ENCODE results near the gene TPI1.
"Not testable (repeated sequence)": the region's sequence is repeated elsewhere in the genome, so short reads cannot be mapped to it uniquely, and the experiment has no call there.

TPI1 gene

GRCh38 chr12:6869049-6870021 is 2.0 kb downstream of the TPI1 start:
- peak overlapping the region; percentile 97 for H3K4me3 ChIP-seq (ENCODE audit: low read depth, low read length)
- peak; percentile 90 for TF ChIP-seq CTCF (IDR thresholded peaks at IDR 0.05; ENCODE audit: insufficient read depth, low read depth, low read length, missing control alignments)
- DNase-seq (ENCODE audit: low read depth) = peak; percentile 85

- not testable (repeated sequence) for H3K4me3 ChIP-seq (ENCODE audit: low read depth, low read length); DNase-seq (ENCODE audit: low read depth)
Observed at GRCh38 chr12:6870304-6870703, 3.0 kb downstream of the TPI1 start.

GRCh38 chr12:6871052-6871957 is 4.0 kb downstream of the TPI1 start:
- no peak for TF ChIP-seq CTCF (IDR thresholded peaks at IDR 0.05; ENCODE audit: insufficient read depth, low read depth, low read length, missing control alignments)
- DNase-seq (ENCODE audit: low read depth) = peak; percentile 55

GRCh38 chr12:6872073-6873048 is 5.0 kb downstream of the TPI1 start:
- DNase-seq (ENCODE audit: low read depth) = peak; percentile 88
- peak overlapping the region; percentile 96 for H3K4me3 ChIP-seq (ENCODE audit: low read depth, low read length)
- TF ChIP-seq CTCF (IDR thresholded peaks at IDR 0.05; ENCODE audit: insufficient read depth, low read depth, low read length, missing control alignments) = peak; percentile 96

More at GRCh38 chr12:6871052-6871957, 4.0 kb downstream of the TPI1 start:
- H3K4me3 ChIP-seq (ENCODE audit: low read depth, low read length) = peak overlapping the region; percentile 96

GRCh38 chr12:6873094-6874014 is 6.0 kb downstream of the TPI1 start, which contains the start of gene SPSB2:
TSS of gene SPSB2 (minus strand) at chr12:6873303. CDS start at chr12:6872901, 402 bp downstream.
- no peak for TF ChIP-seq CTCF (IDR thresholded peaks at IDR 0.05; ENCODE audit: insufficient read depth, low read depth, low read length, missing control alignments)
- H3K4me3 ChIP-seq (ENCODE audit: low read depth, low read length) = peak within 1 kb of the TSS; percentile 96
- DNase-seq (ENCODE audit: low read depth) = peak; percentile 98

GRCh38 chr12:6874015-6874368 is 6.7 kb downstream of the TPI1 start:
- not testable (repeated sequence) for DNase-seq (ENCODE audit: low read depth)
- H3K4me3 ChIP-seq (ENCODE audit: low read depth, low read length) = peak overlapping the region; percentile 96

GRCh38 chr12:6879824-6880223 is 12.5 kb downstream of the TPI1 start:
- not testable (repeated sequence) for DNase-seq (ENCODE audit: low read depth); H3K4me3 ChIP-seq (ENCODE audit: low read depth, low read length)
